HG03045 (cell line): ENCODE data around the gene ZFYVE28.

Experiments used
- ATAC-seq: cut with Tn5 transposase; IDR thresholded peaks from one replicate; pipeline ENCODE4 v1.9.1; 2021; ENCODE audit warnings: mild to moderate bottlenecking, moderate library complexity; ENCODE audit not compliant: unreplicated experiment

ZFYVE28 gene

GRCh38 chr4:2428496-2429213, 10.2 kb upstream of the ZFYVE28 start:
- no peak for ATAC-seq

- no peak for ATAC-seq
Measured at GRCh38 chr4:2427383-2428334, 9.2 kb upstream of the ZFYVE28 start.

- no peak for ATAC-seq
Measured at GRCh38 chr4:2426711-2427275, 8.3 kb upstream of the ZFYVE28 start.

- ATAC-seq: no peak
Measured at GRCh38 chr4:2426069-2426397, 7.6 kb upstream of the ZFYVE28 start.

GRCh38 chr4:2425386-2426068, 7.1 kb upstream of the ZFYVE28 start:
- ATAC-seq: no peak

- no peak for ATAC-seq
Measured at GRCh38 chr4:2424581-2424980, 6.1 kb upstream of the ZFYVE28 start.

GRCh38 chr4:2423695-2424094, 5.2 kb upstream of the ZFYVE28 start:
- ATAC-seq: no peak

- no peak for ATAC-seq
Measured at GRCh38 chr4:2423066-2423465, 4.6 kb upstream of the ZFYVE28 start.

- no peak for ATAC-seq
Measured at GRCh38 chr4:2421928-2422327, 3.5 kb upstream of the ZFYVE28 start.

- ATAC-seq: no peak
Measured at GRCh38 chr4:2419814-2420213, 1.4 kb upstream of the ZFYVE28 start.

- peak; percentile 88 for ATAC-seq
Measured at GRCh38 chr4:2418650-2419571, 466 bp upstream of the ZFYVE28 start, which contains the start of gene CFAP99. Gene CFAP99, plus strand, starts transcription at chr4:2418955.

GRCh38 chr4:2417226-2417764, 1.1 kb downstream of the ZFYVE28 start:
- no peak for ATAC-seq

GRCh38 chr4:2416564-2417225, 1.8 kb downstream of the ZFYVE28 start:
- no peak for ATAC-seq

GRCh38 chr4:2415881-2416563, 2.4 kb downstream of the ZFYVE28 start:
- no peak for ATAC-seq

- ATAC-seq: no peak
Measured at GRCh38 chr4:2415213-2415612, 3.2 kb downstream of the ZFYVE28 start.

- no peak for ATAC-seq
Measured at GRCh38 chr4:2413821-2414610, 4.4 kb downstream of the ZFYVE28 start.

- peak; percentile 49 for ATAC-seq
Measured at GRCh38 chr4:2412885-2413716, 5.3 kb downstream of the ZFYVE28 start.
